Measurements from ENCODE around the gene ZMYND11. TPM values are rescaled to one million over a fixed set of nuclear protein-coding genes. Genes with fewer than 3 reads are reported as not detected.
"Not testable (repeated sequence)": the region's sequence is repeated elsewhere in the genome, so short reads cannot be mapped to it uniquely, and the experiment has no call there.

The ZMYND11 gene
- total RNA-seq, 1 experiment from 2014 or later: 36.9 TPM

GRCh38 chr10:265074-265440, 129.8 kb downstream of the ZMYND11 start:
- DNase-seq (ENCODE audit: low read depth, low spot score); in situ Hi-C loops (cut with HindIII; ENCODE audit: low pct_unique_long_range_greater_than_20kb, low sequenced_read_pairs): not testable (repeated sequence)

GRCh38 chr10:265816-266588, 130.7 kb downstream of the ZMYND11 start:
- DNase-seq (ENCODE audit: low read depth, low spot score); in situ Hi-C loops (cut with HindIII; ENCODE audit: low pct_unique_long_range_greater_than_20kb, low sequenced_read_pairs): not testable (repeated sequence)

GRCh38 chr10:266974-267425, 131.7 kb downstream of the ZMYND11 start:
- in situ Hi-C loops (cut with HindIII; ENCODE audit: low pct_unique_long_range_greater_than_20kb, low sequenced_read_pairs): no loop called here
- no peak for DNase-seq (ENCODE audit: low read depth, low spot score)

- in situ Hi-C loops (cut with HindIII; ENCODE audit: low pct_unique_long_range_greater_than_20kb, low sequenced_read_pairs): no loop called here
- no peak for DNase-seq (ENCODE audit: low read depth, low spot score)
Observed at GRCh38 chr10:267705-268104, 132.4 kb downstream of the ZMYND11 start.

- in situ Hi-C loops (cut with HindIII; ENCODE audit: low pct_unique_long_range_greater_than_20kb, low sequenced_read_pairs): no loop called here
- DNase-seq (ENCODE audit: low read depth, low spot score): no peak
Observed at GRCh38 chr10:269440-270074, 134.3 kb downstream of the ZMYND11 start.

GRCh38 chr10:271201-271600, 135.9 kb downstream of the ZMYND11 start:
- no peak for DNase-seq (ENCODE audit: low read depth, low spot score)
- in situ Hi-C loops (cut with HindIII; ENCODE audit: low pct_unique_long_range_greater_than_20kb, low sequenced_read_pairs): no loop called here

GRCh38 chr10:271722-272121, 136.5 kb downstream of the ZMYND11 start:
- DNase-seq (ENCODE audit: low read depth, low spot score): no peak
- in situ Hi-C loops (cut with HindIII; ENCODE audit: low pct_unique_long_range_greater_than_20kb, low sequenced_read_pairs): no loop called here

GRCh38 chr10:273088-273487, 137.8 kb downstream of the ZMYND11 start:
- DNase-seq (ENCODE audit: low read depth, low spot score): no peak

GRCh38 chr10:274866-275265, 139.6 kb downstream of the ZMYND11 start:
- in situ Hi-C loops (cut with HindIII; ENCODE audit: low pct_unique_long_range_greater_than_20kb, low sequenced_read_pairs): no loop called here
- DNase-seq (ENCODE audit: low read depth, low spot score): no peak

More at GRCh38 chr10:273088-273487, 137.8 kb downstream of the ZMYND11 start:
- in situ Hi-C loops (cut with HindIII; ENCODE audit: low pct_unique_long_range_greater_than_20kb, low sequenced_read_pairs): no loop called here

GRCh38 chr10:275680-276079, 140.4 kb downstream of the ZMYND11 start:
- in situ Hi-C loops (cut with HindIII; ENCODE audit: low pct_unique_long_range_greater_than_20kb, low sequenced_read_pairs): no loop called here
- no peak for DNase-seq (ENCODE audit: low read depth, low spot score)

GRCh38 chr10:277963-278362, 142.7 kb downstream of the ZMYND11 start:
- DNase-seq (ENCODE audit: low read depth, low spot score): no peak
- in situ Hi-C loops (cut with HindIII; ENCODE audit: low pct_unique_long_range_greater_than_20kb, low sequenced_read_pairs): no loop called here

GRCh38 chr10:278707-279106, 143.5 kb downstream of the ZMYND11 start:
- no peak for DNase-seq (ENCODE audit: low read depth, low spot score)
- in situ Hi-C loops (cut with HindIII; ENCODE audit: low pct_unique_long_range_greater_than_20kb, low sequenced_read_pairs): no loop called here

- no peak for DNase-seq (ENCODE audit: low read depth, low spot score)
- in situ Hi-C loops (cut with HindIII; ENCODE audit: low pct_unique_long_range_greater_than_20kb, low sequenced_read_pairs): no loop called here
Observed at GRCh38 chr10:279232-279631, 144.0 kb downstream of the ZMYND11 start.

- DNase-seq (ENCODE audit: low read depth, low spot score): no peak
- in situ Hi-C loops (cut with HindIII; ENCODE audit: low pct_unique_long_range_greater_than_20kb, low sequenced_read_pairs): no loop called here
Observed at GRCh38 chr10:279655-280054, 144.4 kb downstream of the ZMYND11 start.

- in situ Hi-C loops (cut with HindIII; ENCODE audit: low pct_unique_long_range_greater_than_20kb, low sequenced_read_pairs): no loop called here
- DNase-seq (ENCODE audit: low read depth, low spot score): no peak
Observed at GRCh38 chr10:282294-283139, 147.3 kb downstream of the ZMYND11 start.

GRCh38 chr10:283140-283479, 147.9 kb downstream of the ZMYND11 start:
- no peak for DNase-seq (ENCODE audit: low read depth, low spot score)
- in situ Hi-C loops (cut with HindIII; ENCODE audit: low pct_unique_long_range_greater_than_20kb, low sequenced_read_pairs): no loop called here

- in situ Hi-C loops (cut with HindIII; ENCODE audit: low pct_unique_long_range_greater_than_20kb, low sequenced_read_pairs): no loop called here
- no peak for DNase-seq (ENCODE audit: low read depth, low spot score)
Observed at GRCh38 chr10:283916-284356, 148.7 kb downstream of the ZMYND11 start.

GRCh38 chr10:285216-285615, 150.0 kb downstream of the ZMYND11 start:
- in situ Hi-C loops (cut with HindIII; ENCODE audit: low pct_unique_long_range_greater_than_20kb, low sequenced_read_pairs): no loop called here
- no peak for DNase-seq (ENCODE audit: low read depth, low spot score)

All from SK-MEL-5 (cell line).